Spleen (tissue), 11 donors: ENCODE data around the gene RIPPLY3. TPM values are rescaled to one million over a fixed set of nuclear protein-coding genes. Genes with fewer than 3 reads are reported as not detected.
"Not testable (repeated sequence)": the region's sequence is repeated elsewhere in the genome, so short reads cannot be mapped to it uniquely, and the experiment has no call there.

Experiments used
- DNase-seq: peaks from one replicate; pipeline ENCODE4 v3.0.0-alpha.2; 2020
- H3K27ac ChIP-seq, 8 donors: fragments of 200-600 bp; sonication (generic) in 7 of 8; 1 replicate in 4 of 8; 2 replicates in 4 of 8; pipeline versions ENCODE4 v1.5.0 to v1.8.0; 2016 to 2021; ENCODE audit warnings: inconsistent platforms in 4 of 8, mild to moderate bottlenecking in 4 of 8, moderate library complexity in 1 of 8
- H3K27me3 ChIP-seq, 7 donors: fragments of 200-600 bp; sonication (generic) in 6 of 7; replicated peaks in 1 of 7; 1 replicate in 4 of 7; 2 replicates in 3 of 7; pipeline versions ENCODE4 v1.5.0 to v1.8.0; 2016 to 2021; ENCODE audit warnings: inconsistent platforms in 3 of 7, mild to moderate bottlenecking in 1 of 7
- H3K36me3 ChIP-seq, 6 donors: fragments of 200-600 bp; sonication (generic) in 5 of 6; 1 replicate in 4 of 6; 2 replicates in 2 of 6; pipeline versions ENCODE4 v1.5.0 to v1.8.0; 2016 to 2021; ENCODE audit warnings: inconsistent platforms in 2 of 6
- H3K4me1 ChIP-seq, 6 donors: fragments of 200-600 bp; sonication (generic) in 5 of 6; 1 replicate in 3 of 6; 2 replicates in 3 of 6; pipeline versions ENCODE4 v1.5.0 to v1.8.0; 2016 to 2021; ENCODE audit warnings: inconsistent platforms in 3 of 6
- H3K4me3 ChIP-seq, 8 donors: fragments of 200-600 bp; sonication (generic) in 7 of 8; 1 replicate in 4 of 8; 2 replicates in 4 of 8; pipeline versions ENCODE4 v1.5.0 to v1.8.0; 2016 to 2021; ENCODE audit warnings: inconsistent platforms in 4 of 8, mild to moderate bottlenecking in 4 of 8, moderate library complexity in 2 of 8
- H3K9me3 ChIP-seq, 8 donors: fragments of 200-600 bp; sonication (generic) in 7 of 8; 1 replicate in 4 of 8; 2 replicates in 4 of 8; pipeline versions ENCODE4 v1.5.0 to v1.8.0; 2016 to 2021; ENCODE audit warnings: inconsistent platforms in 4 of 8
- CTCF ChIP-seq, 11 experiments: fragments of 200-600 bp in 7 of 11; fragments of 450-650 bp in 4 of 11; sonication (generic) in 4 of 11; IDR thresholded peaks in 8 of 11; conservative IDR thresholded peaks in 3 of 11; 1 replicate in 7 of 11; 2 replicates in 4 of 11; pipeline versions ENCODE4 v1.4.0 to v1.8.0; 2016 to 2021; ENCODE audit warnings: antibody characterized with exemption in 11 of 11, inconsistent platforms in 4 of 11, mild to moderate bottlenecking in 1 of 11
- POLR2A ChIP-seq, 3 donors: fragments of 450-650 bp; IDR thresholded peaks; one replicate each; pipeline ENCODE4 v1.5.1; 2017; ENCODE audit warnings: antibody characterized with exemption in 3 of 3, mild to moderate bottlenecking in 1 of 3
- POLR2AphosphoS5 ChIP-seq, 3 donors: sonication (generic); formaldehyde crosslinking; IDR thresholded peaks; one replicate each; pipeline ENCODE4 v1.5.1; 2017; ENCODE audit warnings: antibody characterized with exemption in 3 of 3
- WGBS, 5 donors: extraction: QIAGEN DNeasy Blood & Tissue Kit in 3 of 5; methylation state at CpG; one replicate each; pipeline versions ENCODE4 v1.1.5 to v1.1.7; 2013 to 2018; 5-methylcytosine and 5-hydroxymethylcytosine counted together
- intact Hi-C: fragments of 100-400 bp; cut with DNase I; formaldehyde crosslinking; loops from one replicate; pipeline ENCODE4 v1.15.0; 2023; ENCODE audit warnings: low total_unique reads
- polyA plus RNA-seq, 3 donors: library from polyadenylated mRNA; stranded (reverse); fragments of 200-250 nt; gene quantifications; one replicate each; pipeline ENCODE4 v1.2.1, GENCODE V29; 2013
- total RNA-seq, 7 donors: library from RNA; depleted of rRNA in 3 of 7; stranded (reverse); fragments of >200 nt in 3 of 7; fragmentation: NEBNext Ultra II Directional in 4 of 7; extraction: Animal tissue kit (Norgen Biotek cat#: 25700) in 4 of 7; gene quantifications; one replicate each; pipeline versions ENCODE4 v1.1.0 to v1.2.1, GENCODE V29; 2016 to 2021
- donor health status: healthy with polysubstance abuse.
- donor health status: DM: no; HTN: no; CAD: no; lungs with moderate emphysema.
- donor health status: DM: no; HTN: no; CAD: no.
- donor health status: Bipolar disorder and iron deficiency.
- donor health status: healthy.
- donor health status: DM: no; HTN: no; CAD: no.
- donor health status: DM: yes; HTN: yes; CAD: no.

The RIPPLY3 gene
- total and polyA plus RNA-seq, 10 donors = 0.05 TPM; not detected in 9

- TF ChIP-seq CTCF (IDR thresholded peaks at IDR 0.05 in 8 of 11, conservative IDR thresholded peaks at IDR 0.05 in 3 of 11) = no peak
- no peak for TF ChIP-seq POLR2AphosphoS5 (IDR thresholded peaks at IDR 0.05)
- TF ChIP-seq POLR2A (IDR thresholded peaks at IDR 0.05) = no peak
- DNase-seq = no peak
- peaks cover 0 to 2% (median 0%) of the 10 kb centered on the region in 8 donors for H3K9me3 ChIP-seq
- peaks cover 0 to 6% (median 0%) of the 10 kb centered on the region in 7 donors for H3K27me3 ChIP-seq
- H3K4me3 ChIP-seq = no peak overlapping the region
- peaks cover 0 to 10% (median 5%) of the 10 kb centered on the region in 6 donors for H3K4me1 ChIP-seq
- H3K27ac ChIP-seq = no peak overlapping the region
- intact Hi-C loops = no loop called here
- no peaks in the 10 kb centered on the region for H3K36me3 ChIP-seq
- 86 to 94% (median 89%) methylated on average over 11 of the region's 11 CpGs for WGBS, 5 donors
Measured at GRCh38 chr21:36999131-36999898, 7.2 kb upstream of the RIPPLY3 start.

GRCh38 chr21:37000381-37000780, 6.1 kb upstream of the RIPPLY3 start:
- Histone ChIP-seq H3K9me3 (no peaks in the 10 kb centered on the region), H3K4me3 (no peak overlapping the region), H3K27ac (no peak overlapping the region), H3K4me1 (peaks cover 0 to 10% (median 5%) of the 10 kb centered on the region in 6 donors), H3K36me3 (no peaks in the 10 kb centered on the region), H3K27me3 (peaks cover 0 to under 1% (median 0%) of the 10 kb centered on the region in 7 donors)
- 74 to 86% (median 81%) methylated on average over 4 of the region's 4 CpGs for WGBS, 5 donors
- no peak for TF ChIP-seq POLR2AphosphoS5 (IDR thresholded peaks at IDR 0.05)
- TF ChIP-seq CTCF (IDR thresholded peaks at IDR 0.05 in 8 of 11, conservative IDR thresholded peaks at IDR 0.05 in 3 of 11) = no peak
- TF ChIP-seq POLR2A (IDR thresholded peaks at IDR 0.05) = no peak
- DNase-seq = no peak
- intact Hi-C loops = no loop called here

GRCh38 chr21:37001441-37001840, 5.1 kb upstream of the RIPPLY3 start:
- H3K4me3 ChIP-seq = no peak overlapping the region
- DNase-seq = no peak
- no peaks in the 10 kb centered on the region for H3K36me3 ChIP-seq
- intact Hi-C loops = no loop called here
- peak overlapping the region in 1 of 8 donors; percentile 6 for H3K27ac ChIP-seq
- TF ChIP-seq POLR2AphosphoS5 (IDR thresholded peaks at IDR 0.05) (no peak), POLR2A (IDR thresholded peaks at IDR 0.05) (no peak), CTCF (IDR thresholded peaks at IDR 0.05 in 8 of 11, conservative IDR thresholded peaks at IDR 0.05 in 3 of 11) (no peak)
- no peaks in the 10 kb centered on the region for H3K9me3 ChIP-seq
- H3K27me3 ChIP-seq = peaks cover 0 to 11% (median 9%) of the 10 kb centered on the region in 7 donors
- 40 to 54% (median 48%) methylated on average over 3 of the region's 3 CpGs for WGBS, 5 donors
- H3K4me1 ChIP-seq = peaks cover 5 to 19% (median 11%) of the 10 kb centered on the region in 6 donors

GRCh38 chr21:37002851-37003250, 3.7 kb upstream of the RIPPLY3 start:
- H3K36me3 ChIP-seq, H3K9me3 ChIP-seq, H3K4me3 ChIP-seq, DNase-seq, intact Hi-C loops, H3K27ac ChIP-seq: not testable (repeated sequence)
- 86 to 94% (median 90%) methylated on average over 12 of the region's 12 CpGs for WGBS, 5 donors
- H3K4me1 ChIP-seq = peaks cover 15 to 31% (median 20%) of the 10 kb centered on the region in 6 donors
- peaks cover 0 to 25% (median 21%) of the 10 kb centered on the region in 7 donors for H3K27me3 ChIP-seq

GRCh38 chr21:37003917-37004316, 2.6 kb upstream of the RIPPLY3 start:
- H3K9me3 ChIP-seq, H3K27ac ChIP-seq, H3K36me3 ChIP-seq, DNase-seq, intact Hi-C loops, H3K4me3 ChIP-seq: not testable (repeated sequence)
- Histone ChIP-seq H3K4me1 (peaks cover 15 to 31% (median 20%) of the 10 kb centered on the region in 6 donors), H3K27me3 (peaks cover 0 to 36% (median 31%) of the 10 kb centered on the region in 7 donors)
- 60 to 91% (median 75%) methylated on average over 3 of the region's 3 CpGs for WGBS, 5 donors
